ENCODE measurements around the gene MTHFD1L. TPM values are rescaled to one million over a fixed set of nuclear protein-coding genes. Genes with fewer than 3 reads are reported as not detected.

The MTHFD1L gene
- total and polyA plus RNA-seq, 2 of the 8 experiments (the other 6 are each of a cell fraction or from before 2014, with no cell fraction given): 29.2 to 105 TPM

- 94% methylated on average over 11 of the region's 12 CpGs; no CpG with 5 or more reads in 1 of the 2 experiments for WGBS, 2 experiments (ENCODE audit: extremely low coverage in 1 of 2, insufficient coverage in 1 of 2, insufficient read length in 1 of 2, insufficient replicate concordance in 2 of 2, low coverage in 1 of 2, low lambda C conversion rate in 2 of 2, missing lambda C conversion rate in 1 of 2)
These were observed 149.7 kb downstream of the MTHFD1L start for GRCh38 chr6:151015101-151015700.

More at GRCh38 chr6:151015101-151015700, 149.7 kb downstream of the MTHFD1L start:
- H2BK15ac ChIP-seq (ENCODE audit: low read length): no peak overlapping the region
- H2AK5ac ChIP-seq (ENCODE audit: low read depth, low read length): no peak overlapping the region
- no peak overlapping the region for H2BK20ac ChIP-seq (ENCODE audit: low read length)
- no peak overlapping the region for H3K23ac ChIP-seq (ENCODE audit: insufficient read length)
- H3K4ac ChIP-seq (replicated peaks; ENCODE audit: insufficient read length, low read depth, low read length): no peak overlapping the region
- TF ChIP-seq POLR2A (IDR thresholded peaks at IDR 0.05; ENCODE audit: control extremely low read depth in 1 of 2, low read depth in 2 of 2, low read length in 2 of 2) (no peak), CBX8 (IDR thresholded peaks at IDR 0.05; ENCODE audit: borderline replicate concordance, low read depth, low read length) (no peak)
- H3K4me3 ChIP-seq (ENCODE audit: extremely low read depth in 1 of 4, insufficient read depth in 2 of 4, low read depth in 3 of 4, low read length in 4 of 4): no peak overlapping the region
- H3K36me3 ChIP-seq (ENCODE audit: control insufficient read depth in 2 of 4, insufficient read depth in 4 of 4, low read length in 3 of 4): peaks cover 5 to 41% (median 24%) of the 10 kb centered on the region in 4 experiments
- no peak overlapping the region for H2BK12ac ChIP-seq (ENCODE audit: low read depth, low read length)
- H4K8ac ChIP-seq (ENCODE audit: extremely low read depth, insufficient read depth, low read length): no peak overlapping the region; the same call in 1 of the 2 replicates
- ChIA-PET CTCF (ENCODE audit: partially characterized antibody) (interaction anchor here (0.7 to 11.5 kb wide), 37 partner anchors 10 to 357 kb away, joined by 3 to 133 read pairs (median 5); no protein-coding TSS in a partner anchor), POLR2A (ENCODE audit: partially characterized antibody) (interaction anchor here (1.4 to 1.5 kb wide), 2 partner anchors 226 to 297 kb away, joined by 3 to 5 read pairs; no protein-coding TSS in a partner anchor)
- H3K4me2 ChIP-seq (ENCODE audit: insufficient read depth in 1 of 2, low read depth in 2 of 2, low read length in 2 of 2): no peak overlapping the region
- no peak overlapping the region for H2AFZ ChIP-seq (ENCODE audit: low read length)
- H3K18ac ChIP-seq (ENCODE audit: extremely low read depth, low read length): no peak overlapping the region
- no peaks in the 10 kb centered on the region for H3K23me2 ChIP-seq (ENCODE audit: low read depth, low read length)
- peaks cover 0 to 2% (median under 1%) of the 10 kb centered on the region in 4 experiments; a peak in 1 of 7 replicates for H3K4me1 ChIP-seq (replicated peaks in 1 of 4; ENCODE audit: control insufficient read depth in 3 of 4, insufficient read depth in 4 of 4, low read length in 3 of 4)
- no peak overlapping the region for H3K27ac ChIP-seq (ENCODE audit: low read depth, low read length)
- H4K20me1 ChIP-seq (replicated peaks in 1 of 2; ENCODE audit: control insufficient read depth in 1 of 2, insufficient read depth in 2 of 2, low read length in 2 of 2): no peaks in the 10 kb centered on the region
- no peak overlapping the region for H3K56ac ChIP-seq (replicated peaks; ENCODE audit: insufficient read length, low read depth, low read length)
- no peaks in the 10 kb centered on the region for H3K79me2 ChIP-seq (ENCODE audit: control insufficient read depth in 1 of 2, insufficient read depth in 2 of 2, low read length in 2 of 2)
- no peak overlapping the region for H3K14ac ChIP-seq (ENCODE audit: insufficient read length)
- H4K91ac ChIP-seq (replicated peaks; ENCODE audit: insufficient read length, low read length): no peak overlapping the region
- FAIRE-seq (no peak), DNase-seq (ENCODE audit: low read depth in 1 of 2, low spot score in 2 of 2) (no peak)
- no peak overlapping the region for H4K5ac ChIP-seq (ENCODE audit: insufficient read length, low read depth, low read length)
- no peaks in the 10 kb centered on the region; the same call in 1 of the 2 replicates for H3K79me1 ChIP-seq (ENCODE audit: low read depth, low read length)
- no peak overlapping the region for H2BK5ac ChIP-seq (ENCODE audit: low read depth, low read length)
- no peaks in the 10 kb centered on the region for H3K9me3 ChIP-seq (ENCODE audit: insufficient read depth in 2 of 2, low read depth in 1 of 2, low read length in 1 of 2)
- H3K27me3 ChIP-seq (replicated peaks in 1 of 4; ENCODE audit: control insufficient read depth in 3 of 4, extremely low read depth in 1 of 4, insufficient read depth in 3 of 4, low read length in 3 of 4): no peaks in the 10 kb centered on the region
- H2BK120ac ChIP-seq (replicated peaks; ENCODE audit: low read depth, low read length): no peak overlapping the region
- H3K9ac ChIP-seq (replicated peaks in 1 of 4; ENCODE audit: extremely low read depth in 1 of 4, low read depth in 3 of 4, low read length in 3 of 4): no peak overlapping the region

Data from H1 (cell line).